ENCODE data around the gene CAPZB.

The CAPZB gene

GRCh38 chr1:19507516-19507915 is 22.2 kb upstream of the CAPZB start:
- TF ChIP-seq REST (IDR thresholded peaks at IDR 0.05; ENCODE audit: insufficient read depth in 1 of 2, low read depth in 2 of 2, low read length in 2 of 2) (no peak), POLR2AphosphoS5 (IDR thresholded peaks at IDR 0.05; ENCODE audit: low read depth, low read length) (no peak), SIN3A (IDR thresholded peaks at IDR 0.05; ENCODE audit: borderline replicate concordance, insufficient read depth, low read length) (no peak), TAF1 (IDR thresholded peaks at IDR 0.05; ENCODE audit: borderline replicate concordance, insufficient read depth, low read length) (no peak), FOXP2 (optimal IDR thresholded peaks at IDR 0.05; ENCODE audit: borderline replicate concordance, extremely low read depth, extremely low read length, insufficient read depth) (no peak)

GRCh38 chr1:19505693-19506457 is 20.5 kb upstream of the CAPZB start:
- no peak for TF ChIP-seq SIN3A (IDR thresholded peaks at IDR 0.05; ENCODE audit: borderline replicate concordance, insufficient read depth, low read length)

- no peak for TF ChIP-seq SIN3A (IDR thresholded peaks at IDR 0.05; ENCODE audit: borderline replicate concordance, insufficient read depth, low read length)
- TF ChIP-seq FOXP2 (optimal IDR thresholded peaks at IDR 0.05; ENCODE audit: borderline replicate concordance, extremely low read depth, extremely low read length, insufficient read depth): no peak
- no peak for TF ChIP-seq POLR2AphosphoS5 (IDR thresholded peaks at IDR 0.05; ENCODE audit: low read depth, low read length)
- TF ChIP-seq TAF1 (IDR thresholded peaks at IDR 0.05; ENCODE audit: borderline replicate concordance, insufficient read depth, low read length): no peak
- TF ChIP-seq REST (IDR thresholded peaks at IDR 0.05; ENCODE audit: insufficient read depth in 1 of 2, low read depth in 2 of 2, low read length in 2 of 2): no peak
These were observed 19.7 kb upstream of the CAPZB start for GRCh38 chr1:19504796-19505692.

- TF ChIP-seq TAF1 (IDR thresholded peaks at IDR 0.05; ENCODE audit: borderline replicate concordance, insufficient read depth, low read length) (no peak), SIN3A (IDR thresholded peaks at IDR 0.05; ENCODE audit: borderline replicate concordance, insufficient read depth, low read length) (no peak), POLR2AphosphoS5 (IDR thresholded peaks at IDR 0.05; ENCODE audit: low read depth, low read length) (no peak), REST (IDR thresholded peaks at IDR 0.05; ENCODE audit: insufficient read depth in 1 of 2, low read depth in 2 of 2, low read length in 2 of 2) (no peak), FOXP2 (optimal IDR thresholded peaks at IDR 0.05; ENCODE audit: borderline replicate concordance, extremely low read depth, extremely low read length, insufficient read depth) (no peak)
These were observed 11.2 kb upstream of the CAPZB start for GRCh38 chr1:19496527-19496874.

GRCh38 chr1:19495799-19496526 is 10.6 kb upstream of the CAPZB start:
- TF ChIP-seq REST (IDR thresholded peaks at IDR 0.05; ENCODE audit: insufficient read depth in 1 of 2, low read depth in 2 of 2, low read length in 2 of 2): no peak
- TF ChIP-seq TAF1 (IDR thresholded peaks at IDR 0.05; ENCODE audit: borderline replicate concordance, insufficient read depth, low read length): no peak
- no peak for TF ChIP-seq SIN3A (IDR thresholded peaks at IDR 0.05; ENCODE audit: borderline replicate concordance, insufficient read depth, low read length)
- no peak for TF ChIP-seq FOXP2 (optimal IDR thresholded peaks at IDR 0.05; ENCODE audit: borderline replicate concordance, extremely low read depth, extremely low read length, insufficient read depth)
- TF ChIP-seq POLR2AphosphoS5 (IDR thresholded peaks at IDR 0.05; ENCODE audit: low read depth, low read length): no peak
